Stimulated activated CD4-positive, alpha-beta T cell treated with anti-CD3 and anti-CD28 coated beads, Interleukin-1b, Interleukin-23, amount 100 ng/mL, for 1 hour (primary cell): Measurements from ENCODE around the gene C2CD2.

Experiments
- DNase-seq, 2 donors: peaks; one replicate each; pipeline ENCODE4 v3.0.0-alpha.2; 2020; ENCODE audit warnings: low read depth in 2 of 2

Gene C2CD2

DNA sequence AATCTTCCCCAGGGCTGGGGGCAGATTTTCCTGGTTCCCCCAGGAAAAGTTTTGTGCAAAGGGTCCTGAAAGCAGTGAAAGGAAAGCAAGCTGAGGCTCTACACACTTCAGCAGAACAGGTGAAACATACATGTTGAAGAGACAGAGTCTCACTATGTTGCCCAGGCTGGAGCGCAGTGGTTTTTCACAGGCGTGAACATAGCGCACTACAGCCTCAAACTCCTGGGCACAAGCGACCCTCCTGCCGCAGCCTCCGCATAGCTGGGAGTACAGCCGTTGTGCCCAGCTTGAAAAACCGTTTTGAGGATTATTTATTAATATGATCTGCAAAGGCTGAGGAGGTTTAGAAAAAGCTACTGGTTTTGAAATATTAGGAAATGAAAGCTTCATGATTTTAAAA lies 86.5 kb downstream of the C2CD2 start:
- no peak for DNase-seq

DNA sequence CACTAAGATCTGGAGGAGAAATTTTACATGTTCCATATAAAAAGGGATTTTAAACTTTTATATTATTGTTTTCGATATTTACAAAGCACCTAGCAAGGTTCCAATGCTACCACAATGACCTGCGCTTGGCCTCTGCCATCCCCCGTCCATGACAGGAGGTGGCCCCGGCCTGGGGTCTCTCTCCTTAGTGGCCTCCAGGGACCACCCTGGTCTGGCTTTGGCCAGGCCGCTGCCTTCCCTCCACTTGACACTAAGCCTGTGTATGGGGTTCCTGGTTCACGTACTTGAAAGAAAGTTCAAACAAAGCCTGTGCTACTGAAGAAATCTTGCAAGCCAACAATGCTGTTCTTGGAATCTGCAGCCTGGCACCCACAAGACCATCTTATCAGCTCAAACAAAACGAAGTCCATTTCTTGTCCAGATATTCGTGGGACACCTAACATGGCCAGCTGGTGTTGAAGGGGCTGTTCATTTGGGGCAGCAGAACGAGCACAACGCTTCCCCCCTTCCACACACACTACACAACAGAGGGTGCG lies 87.5 kb downstream of the C2CD2 start:
- DNase-seq, result no peak

DNA sequence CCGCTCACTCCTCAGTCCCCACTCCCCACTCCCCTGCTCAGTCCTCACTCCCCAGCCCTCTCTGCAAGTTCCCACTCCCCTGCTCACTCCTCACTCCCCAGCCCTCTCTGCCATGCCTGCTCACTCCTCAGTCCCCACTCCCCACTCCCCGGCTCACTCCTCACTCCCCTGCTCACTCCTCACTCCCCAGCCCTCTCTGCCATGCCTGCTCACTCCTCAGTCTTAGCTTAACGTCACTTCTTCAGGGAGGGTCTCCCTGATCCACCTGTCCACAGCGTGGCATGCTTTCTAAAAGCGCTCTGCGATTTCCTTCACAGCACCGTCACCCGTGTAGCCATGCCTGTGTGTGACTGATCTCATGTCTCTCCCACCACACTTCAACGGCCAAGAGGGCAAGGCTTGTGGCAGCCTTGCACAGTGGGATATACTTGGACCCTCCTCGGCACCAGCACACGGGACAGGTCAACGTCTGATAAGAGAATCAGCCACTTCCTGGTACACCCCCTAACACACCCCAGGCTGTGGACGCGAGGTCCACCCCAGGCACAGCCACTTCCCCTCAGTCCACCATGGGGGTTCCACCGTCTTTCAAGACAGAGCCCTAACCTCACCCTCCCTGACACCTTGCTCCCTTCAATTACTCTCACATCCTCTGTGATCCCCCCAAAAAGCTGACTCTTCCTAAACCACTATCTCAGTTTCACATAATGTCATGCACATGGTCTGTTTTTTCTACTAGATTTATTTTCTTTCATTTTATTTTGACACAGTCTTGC lies 88.6 kb downstream of the C2CD2 start:
- DNase-seq, result no peak

DNA sequence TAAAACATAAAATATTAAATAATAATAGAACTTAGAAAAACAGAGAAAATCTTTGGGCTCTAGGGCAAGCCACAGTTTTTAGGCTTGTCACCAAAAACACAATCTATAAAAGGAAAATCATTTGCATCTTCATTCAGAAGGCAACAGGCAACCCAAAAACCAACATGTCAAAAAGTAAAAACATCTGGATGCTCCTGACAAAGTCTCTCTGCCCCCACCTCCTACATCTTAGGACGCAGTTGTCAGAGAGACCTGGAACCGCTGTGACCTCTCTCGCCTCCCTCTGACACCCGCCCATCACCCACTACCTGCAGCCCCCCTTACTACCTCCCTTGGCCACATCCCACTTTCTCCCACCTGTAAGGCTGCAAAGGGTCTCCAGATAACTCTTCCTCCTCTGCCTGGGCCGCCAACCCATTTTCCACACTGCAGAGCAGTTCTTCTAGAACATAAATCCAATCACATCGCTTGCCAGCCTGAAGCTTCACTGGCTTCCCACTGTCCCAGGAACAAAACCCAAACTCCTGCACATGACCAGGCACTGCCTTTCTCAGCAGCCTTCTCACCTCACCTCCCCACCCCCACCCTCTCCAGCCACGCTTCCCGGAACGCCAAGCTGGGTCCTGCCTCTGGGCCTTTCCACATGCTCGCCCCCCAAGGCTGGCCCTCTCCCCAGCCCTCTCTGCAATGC lies 89.4 kb downstream of the C2CD2 start:
- no peak for DNase-seq

- no peak for DNase-seq
Observed at GRCh38 chr21:41863439-41863740, 90.4 kb downstream of the C2CD2 start.

DNA sequence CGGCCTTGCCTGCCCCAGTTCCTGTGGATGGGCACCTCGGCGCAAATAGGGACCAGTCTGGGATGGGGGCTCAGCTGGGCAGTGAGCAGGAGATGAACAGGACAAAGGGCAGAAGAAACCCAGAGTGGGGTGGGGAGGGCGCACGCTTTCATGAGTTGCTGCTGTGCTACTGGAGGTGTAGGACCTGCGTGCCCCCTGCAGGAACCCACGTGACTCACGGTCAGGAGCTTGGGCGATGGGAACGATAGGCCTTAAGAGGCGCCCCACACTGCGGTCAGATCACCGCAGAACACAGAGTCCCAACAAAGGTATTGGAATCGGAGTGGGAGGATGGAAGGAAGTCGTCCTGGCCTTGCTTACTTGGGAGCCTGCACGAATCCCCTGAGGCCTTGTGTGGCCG lies 91.8 kb downstream of the C2CD2 start:
- no peak for DNase-seq

DNA sequence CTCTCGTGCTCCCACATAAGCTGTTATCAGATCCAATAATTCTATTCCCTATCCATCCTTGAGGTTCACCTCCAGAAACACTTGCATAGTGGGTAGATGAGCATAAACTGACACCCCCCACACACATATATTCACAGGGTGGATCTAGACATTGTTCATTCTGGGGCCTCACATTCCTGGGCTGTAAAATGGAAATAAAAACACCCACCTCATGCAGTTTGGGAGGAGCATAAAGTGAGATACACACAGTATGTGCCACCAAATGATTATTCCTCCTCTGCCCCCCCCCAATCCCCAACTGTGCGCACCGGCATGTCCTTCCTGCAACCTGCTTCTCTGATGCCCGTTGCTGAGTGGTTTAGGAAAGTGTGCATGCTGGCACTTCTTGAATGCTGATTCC lies 92.6 kb downstream of the C2CD2 start:
- DNase-seq, result no peak

DNA sequence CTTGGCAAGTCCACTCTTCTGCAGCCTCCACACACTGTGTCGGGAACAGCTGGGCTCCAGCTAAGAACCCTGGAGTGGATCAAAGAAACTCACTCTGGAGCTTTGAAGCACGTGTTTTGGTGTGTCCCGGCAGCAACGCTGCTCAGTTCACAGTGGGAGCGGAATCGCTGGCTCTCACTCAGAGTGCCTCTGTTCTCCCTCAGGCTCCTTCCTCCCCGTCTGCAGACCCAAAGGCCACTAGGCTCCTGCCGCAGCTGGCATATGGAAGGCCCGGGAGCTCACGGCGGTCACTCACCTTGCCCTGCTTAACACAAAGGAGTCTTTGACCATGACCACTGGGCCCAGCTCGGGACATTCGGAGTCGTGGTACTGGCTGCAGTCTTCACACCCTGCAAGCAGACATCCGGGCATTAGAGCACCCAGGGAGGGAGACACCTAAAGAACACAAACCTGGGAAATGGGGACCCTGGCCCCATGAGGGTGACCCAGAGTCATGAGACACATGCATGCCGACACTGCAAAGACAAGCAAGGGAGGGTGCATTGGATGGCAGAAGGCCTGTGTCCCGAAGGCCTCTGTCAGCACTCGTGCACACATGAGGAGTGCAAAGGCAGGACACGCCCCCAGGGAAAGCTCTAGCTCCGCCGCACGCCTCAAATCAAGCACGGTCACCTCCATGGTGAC lies 94.4 kb downstream of the C2CD2 start:
- DNase-seq, result no peak

- no peak for DNase-seq
Observed at GRCh38 chr21:41858466-41859296, 95.1 kb downstream of the C2CD2 start.

DNA sequence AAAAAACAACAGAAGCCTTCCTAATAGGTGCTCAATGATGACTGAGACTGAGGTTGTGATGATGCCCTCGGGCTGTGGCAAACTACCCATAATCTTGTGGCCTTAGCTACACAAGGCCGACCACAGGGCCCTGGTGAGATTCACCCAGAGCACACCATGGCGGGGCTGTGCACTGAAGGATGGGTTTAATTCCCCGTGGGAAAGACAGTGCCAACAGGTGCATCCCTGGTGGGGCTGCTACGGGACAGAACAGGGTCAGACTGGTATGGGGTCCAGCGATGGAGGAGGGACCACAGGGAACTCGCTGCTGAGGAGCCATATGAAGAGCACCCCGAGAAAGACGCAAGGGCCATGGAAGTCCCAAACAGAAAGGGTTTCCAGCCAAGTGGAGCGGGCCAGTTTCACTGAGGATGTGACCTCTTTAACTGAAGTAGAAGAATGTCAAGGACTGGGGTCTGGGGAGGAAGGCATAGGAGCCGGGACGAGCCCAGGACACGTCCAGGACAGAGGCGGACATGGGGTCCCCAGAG lies 96.0 kb downstream of the C2CD2 start:
- DNase-seq, result no peak

DNA sequence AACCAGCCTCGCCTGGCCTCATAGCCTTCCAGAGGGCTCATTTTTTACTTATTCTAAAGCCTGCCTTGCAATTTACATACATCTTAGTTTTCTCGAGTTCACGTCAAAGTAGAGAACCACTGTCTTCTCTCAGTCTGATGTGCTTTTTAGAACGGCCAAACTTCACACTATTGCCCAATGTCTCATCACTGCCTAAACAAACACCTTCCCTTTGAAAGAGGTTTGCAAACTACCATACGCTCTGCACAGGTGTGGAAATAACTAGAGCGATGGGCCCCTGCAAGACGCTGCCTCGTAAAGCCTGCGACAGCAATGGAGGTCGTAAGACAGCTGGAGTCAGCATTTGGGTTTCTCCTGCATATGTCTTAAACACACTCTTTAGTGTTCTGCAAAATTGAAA lies 97.2 kb downstream of the C2CD2 start:
- DNase-seq, result no peak

DNA sequence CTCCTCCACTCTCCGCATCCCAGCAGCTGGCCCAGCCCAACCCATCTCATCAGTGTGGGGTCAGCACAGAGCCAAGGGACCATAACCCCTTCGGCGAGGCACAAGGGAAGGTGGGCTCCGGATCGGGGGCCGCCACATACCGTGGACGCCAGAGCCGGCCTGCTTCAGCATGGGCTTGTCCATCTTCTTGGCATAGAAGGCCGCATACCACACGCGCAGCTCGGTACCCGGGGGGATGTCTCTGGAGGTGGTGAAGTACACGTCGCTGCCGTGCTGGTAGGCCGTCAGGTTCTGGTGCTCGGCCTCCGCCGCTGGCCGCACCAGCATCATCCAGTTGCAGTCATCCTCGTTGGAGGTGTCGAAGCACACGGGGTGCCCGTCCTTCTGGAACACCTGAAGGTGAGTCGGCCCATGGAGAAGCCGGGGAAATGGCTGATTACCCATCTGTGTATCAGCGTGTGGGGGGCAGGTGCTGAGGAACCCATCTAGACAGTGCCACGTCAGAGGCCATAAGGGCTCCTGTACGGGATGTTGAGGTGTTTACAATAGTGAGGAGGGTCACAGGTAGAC lies 99.3 kb downstream of the C2CD2 start:
- no peak for DNase-seq

GRCh38 chr21:41852929-41853320 lies 100.9 kb downstream of the C2CD2 start:
- no peak for DNase-seq

GRCh38 chr21:41852151-41852928 lies 101.5 kb downstream of the C2CD2 start:
- no peak for DNase-seq

DNA sequence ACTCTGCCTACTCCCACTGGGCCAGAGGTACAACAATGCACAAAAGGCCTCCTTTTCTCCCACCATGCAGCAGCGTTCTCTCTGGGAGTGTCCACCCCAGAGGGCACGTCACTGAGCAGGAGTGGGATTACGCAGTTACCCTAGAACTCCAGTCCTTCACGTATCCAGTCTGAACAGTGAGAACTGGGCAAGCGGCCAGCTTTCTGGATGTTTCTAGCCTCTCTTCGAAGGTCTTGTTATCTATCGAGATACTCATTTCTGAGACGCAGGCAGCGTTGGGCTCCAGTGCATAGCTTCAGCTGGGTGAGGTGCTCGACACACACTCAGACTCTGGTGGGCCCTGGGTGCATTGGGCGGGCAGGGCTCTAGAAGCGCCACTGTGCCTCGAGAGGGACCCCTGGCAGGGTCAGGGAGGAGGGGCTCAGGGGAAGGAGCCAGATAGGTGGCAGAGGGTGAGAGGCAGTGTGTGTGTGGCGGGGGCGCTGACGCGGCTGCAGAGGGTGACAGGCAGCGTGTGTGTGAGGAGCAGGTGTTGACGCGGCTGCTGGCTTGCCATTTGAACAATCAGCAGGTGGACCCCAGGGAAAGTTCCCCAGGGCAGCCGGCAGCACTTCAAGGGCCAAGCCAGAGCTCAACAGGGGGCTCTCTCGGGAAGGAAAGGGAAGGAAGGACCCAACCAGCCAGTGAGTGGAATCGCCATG lies 102.6 kb downstream of the C2CD2 start:
- no peak for DNase-seq

DNA sequence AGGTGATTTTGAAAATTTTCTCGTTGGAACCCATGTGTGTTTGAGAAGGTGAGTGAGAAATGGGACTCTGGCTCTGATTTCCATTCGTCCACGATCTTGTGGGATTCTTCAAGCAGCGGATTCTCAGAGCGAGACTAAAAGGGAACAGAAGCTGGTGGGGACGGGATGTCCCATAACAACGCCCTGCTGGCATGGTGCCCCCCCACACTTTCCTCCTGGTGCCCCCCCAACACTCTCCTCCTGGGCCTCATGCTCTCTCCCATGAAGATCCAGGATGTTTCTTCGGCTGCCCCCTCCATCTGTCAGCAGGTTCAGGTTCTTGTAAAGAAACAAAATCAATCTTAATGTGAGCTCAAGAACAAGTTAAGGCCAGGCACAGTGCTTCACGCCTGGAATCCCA lies 103.7 kb downstream of the C2CD2 start:
- no peak for DNase-seq

GRCh38 chr21:41848958-41849580 lies 104.7 kb downstream of the C2CD2 start:
- DNase-seq, result no peak

DNA sequence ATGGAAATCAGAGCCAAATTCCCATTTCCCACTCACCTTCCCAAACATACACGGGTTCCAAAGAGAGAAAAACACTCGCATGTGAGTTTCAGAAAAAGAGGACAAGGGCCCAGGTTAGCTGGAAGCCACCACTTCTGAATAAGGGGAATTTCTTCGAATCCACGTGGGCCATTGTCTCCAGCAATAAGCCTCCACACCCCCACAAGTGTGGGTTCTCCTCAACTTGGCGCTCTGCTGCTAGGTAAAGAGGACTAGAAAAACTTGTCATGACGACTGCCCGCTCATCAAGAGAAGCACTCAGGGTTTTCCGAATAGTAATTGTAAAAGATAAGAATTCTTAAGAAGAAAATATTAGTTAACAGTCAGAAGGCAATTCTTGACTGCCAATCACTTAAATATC lies 105.3 kb downstream of the C2CD2 start:
- no peak for DNase-seq

DNA sequence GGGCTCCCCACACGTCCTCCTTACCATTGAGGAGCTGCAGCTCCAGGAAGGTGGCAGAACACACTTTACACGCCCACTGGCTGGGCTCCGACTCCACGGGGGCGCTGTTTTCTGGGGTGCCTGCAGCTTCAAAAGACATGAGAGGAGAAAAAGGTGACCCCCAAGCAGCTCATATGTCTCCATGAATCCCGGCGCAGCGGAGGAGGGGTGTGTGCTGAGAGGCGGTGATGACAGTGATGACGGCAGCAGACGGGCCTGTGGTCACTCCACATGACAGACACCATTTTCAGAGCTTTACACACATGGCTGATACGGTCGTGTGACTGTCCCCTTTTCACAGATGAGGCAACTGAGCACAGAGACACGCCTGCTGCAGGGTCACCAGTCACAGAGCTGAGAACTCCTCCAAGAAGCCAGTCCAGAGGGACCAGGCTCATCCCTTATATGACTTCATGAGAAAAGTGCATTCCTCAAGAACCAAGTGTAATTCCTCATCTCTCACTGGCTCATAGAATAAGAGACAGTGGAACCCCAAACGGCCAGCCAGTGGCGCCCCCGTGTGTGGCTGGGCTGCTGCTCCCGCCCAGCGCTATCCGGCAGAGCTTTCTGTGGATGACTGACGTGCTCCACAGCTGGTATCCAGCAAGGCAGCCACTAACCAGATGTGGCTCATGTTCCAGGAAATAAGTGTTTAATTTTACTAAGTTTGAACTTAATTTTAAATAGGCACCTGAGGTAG lies 106.6 kb downstream of the C2CD2 start:
- DNase-seq, result no peak
